ENCODE data around the gene APOBEC2. TPM values are rescaled to one million over a fixed set of nuclear protein-coding genes. Genes with fewer than 3 reads are reported as not detected.
A peak's percentile ranks its signal among the peaks of the same experiment; 100 is the strongest.

The APOBEC2 gene
- total and polyA plus RNA-seq, 2 of the 13 experiments (the other 11 are each of a cell fraction or from before 2014, with no cell fraction given), result 0.09 TPM; not detected in 1

DNA sequence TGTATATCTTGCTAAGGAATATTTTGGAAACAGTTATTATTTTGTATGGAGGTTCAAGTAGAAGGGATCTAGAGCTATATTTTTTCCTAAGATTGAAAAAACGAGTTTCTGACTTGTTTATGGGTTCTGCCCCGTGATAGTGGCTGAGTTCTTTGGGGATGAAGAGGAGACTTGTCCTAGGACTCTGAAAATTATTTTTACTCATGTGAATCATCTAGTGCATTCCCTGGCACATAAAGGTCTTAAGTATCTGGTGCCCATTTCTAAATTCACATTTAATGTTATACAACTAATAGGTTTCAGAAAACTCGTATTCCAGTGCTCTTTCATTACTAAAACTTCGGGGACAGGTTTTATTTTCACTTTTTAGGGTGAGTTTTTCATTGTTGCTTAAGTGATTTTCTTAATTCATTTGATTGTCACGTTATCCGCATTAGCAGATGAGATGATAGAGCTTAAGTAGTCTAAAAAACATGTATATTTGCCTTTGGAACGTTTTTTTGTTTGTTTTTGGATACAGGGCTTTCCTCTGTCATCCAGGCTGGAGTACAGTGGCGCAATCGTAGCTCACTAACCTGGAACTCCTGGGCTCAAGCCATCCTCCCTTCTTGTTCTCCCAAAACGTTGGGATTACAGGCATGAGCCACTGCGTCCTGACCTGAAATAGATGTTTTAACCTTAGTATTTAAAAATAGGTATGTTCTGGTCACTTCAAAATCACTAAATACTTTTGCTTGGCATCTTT lies 21.9 kb downstream of the APOBEC2 start:
- Histone ChIP-seq H3K79me2 (ENCODE audit: insufficient read depth, low read length) (peaks cover 69% of the 10 kb centered on the region), H4K20me1 (ENCODE audit: insufficient read depth, low read length) (peaks cover 17% of the 10 kb centered on the region), H3K36me3 (replicated peaks in 1 of 2; ENCODE audit: control insufficient read depth in 1 of 2, insufficient read depth in 2 of 2, low read length in 2 of 2) (peaks cover 6 to 12% of the 10 kb centered on the region in 2 experiments), H3K9me3 (ENCODE audit: low read length) (no peaks in the 10 kb centered on the region), H3K27ac (ENCODE audit: extremely low read length, insufficient read depth, low read length) (peak overlapping the region; percentile 97), H3K4me1 (ENCODE audit: insufficient read depth, low read length) (peaks cover 43% of the 10 kb centered on the region), H3K4me2 (ENCODE audit: low read depth, low read length) (peak overlapping the region; percentile 93), H2AFZ (ENCODE audit: low read length) (no peak overlapping the region), H3K27me3 (ENCODE audit: control insufficient read depth in 1 of 2, insufficient read depth in 2 of 2, low read length in 2 of 2) (no peaks in the 10 kb centered on the region; a peak in 2 of 5 replicates), H3K4me3 (replicated peaks in 1 of 3; ENCODE audit: insufficient read depth in 1 of 3, low read depth in 2 of 3, low read length in 3 of 3) (peak overlapping the region; percentile 97 to 100 (median 98); a peak in 5 of 6 replicates), H3K9ac (ENCODE audit: insufficient read depth, low read depth, low read length) (peak overlapping the region; percentile 99)
- BruUV-seq (replicated peaks), result no TSS peak
- peak; percentile 60 for DNase-seq (ENCODE audit: low spot score)
- in situ Hi-C loops (cut with HindIII; ENCODE audit: extremely low pct_ligation_motif_present, low pct_unique_long_range_greater_than_20kb) (loop anchor here (5.0 kb wide), 1 partner anchor 78 kb away; no protein-coding TSS in a partner anchor), intact Hi-C loops (cut with micrococcal nuclease; ENCODE audit: unreplicated experiment) (no loop called here)
- CTCF ChIA-PET (ENCODE audit: low intra/inter-chr PET ratio, low total read pairs), result no interaction called here
- POLR2A ChIA-PET, result interaction anchor here (1.2 to 1.7 kb wide), 3 partner anchors 11 to 163 kb away, joined by 3 to 7 read pairs (median 7); no protein-coding TSS in a partner anchor
- no peak for FAIRE-seq
- no peak for ATAC-seq
- WGBS (ENCODE audit: low lambda C conversion rate), result 8% methylated on average over 11 of the region's 11 CpGs
- TF ChIP-seq HNF4A (CRISPR knock-in tag; IDR thresholded peaks at IDR 0.05) (0 out of 2 replicates have a peak, but pooled peaks have one; percentile 8), TBP (CRISPR knock-in tag; IDR thresholded peaks at IDR 0.05) (no peak), KAT7 (CRISPR knock-in tag; IDR thresholded peaks at IDR 0.05; ENCODE audit: borderline replicate concordance) (0 out of 2 replicates have a peak, but pooled peaks have one; percentile 30), ELF4 (CRISPR knock-in tag; IDR thresholded peaks at IDR 0.05; ENCODE audit: borderline replicate concordance) (peak; percentile 41; the same call in 1 of the 2 replicates), FOXA1 (IDR thresholded peaks at IDR 0.05) (no peak), FOXA1 (CRISPR knock-in tag; IDR thresholded peaks at IDR 0.05) (peak; percentile 33; the same call in 1 of the 2 replicates), SIX1 (CRISPR knock-in tag; IDR thresholded peaks at IDR 0.05; ENCODE audit: borderline replicate concordance) (no peak), CENPT (CRISPR knock-in tag; IDR thresholded peaks at IDR 0.05; ENCODE audit: low read depth) (no peak), SRSF9 (IDR thresholded peaks at IDR 0.05; ENCODE audit: borderline replicate concordance, insufficient read depth, low read depth, low read length, poor library complexity, severe bottlenecking) (no peak), ZNF180 (CRISPR knock-in tag; IDR thresholded peaks at IDR 0.05; ENCODE audit: borderline replicate concordance, low read depth) (no peak), PITX1 (CRISPR knock-in tag; IDR thresholded peaks at IDR 0.05) (peak; percentile 55; the same call in 1 of the 2 replicates), RCOR2 (CRISPR knock-in tag; IDR thresholded peaks at IDR 0.05) (no peak)
- TF ChIP-seq, protein P1, sequence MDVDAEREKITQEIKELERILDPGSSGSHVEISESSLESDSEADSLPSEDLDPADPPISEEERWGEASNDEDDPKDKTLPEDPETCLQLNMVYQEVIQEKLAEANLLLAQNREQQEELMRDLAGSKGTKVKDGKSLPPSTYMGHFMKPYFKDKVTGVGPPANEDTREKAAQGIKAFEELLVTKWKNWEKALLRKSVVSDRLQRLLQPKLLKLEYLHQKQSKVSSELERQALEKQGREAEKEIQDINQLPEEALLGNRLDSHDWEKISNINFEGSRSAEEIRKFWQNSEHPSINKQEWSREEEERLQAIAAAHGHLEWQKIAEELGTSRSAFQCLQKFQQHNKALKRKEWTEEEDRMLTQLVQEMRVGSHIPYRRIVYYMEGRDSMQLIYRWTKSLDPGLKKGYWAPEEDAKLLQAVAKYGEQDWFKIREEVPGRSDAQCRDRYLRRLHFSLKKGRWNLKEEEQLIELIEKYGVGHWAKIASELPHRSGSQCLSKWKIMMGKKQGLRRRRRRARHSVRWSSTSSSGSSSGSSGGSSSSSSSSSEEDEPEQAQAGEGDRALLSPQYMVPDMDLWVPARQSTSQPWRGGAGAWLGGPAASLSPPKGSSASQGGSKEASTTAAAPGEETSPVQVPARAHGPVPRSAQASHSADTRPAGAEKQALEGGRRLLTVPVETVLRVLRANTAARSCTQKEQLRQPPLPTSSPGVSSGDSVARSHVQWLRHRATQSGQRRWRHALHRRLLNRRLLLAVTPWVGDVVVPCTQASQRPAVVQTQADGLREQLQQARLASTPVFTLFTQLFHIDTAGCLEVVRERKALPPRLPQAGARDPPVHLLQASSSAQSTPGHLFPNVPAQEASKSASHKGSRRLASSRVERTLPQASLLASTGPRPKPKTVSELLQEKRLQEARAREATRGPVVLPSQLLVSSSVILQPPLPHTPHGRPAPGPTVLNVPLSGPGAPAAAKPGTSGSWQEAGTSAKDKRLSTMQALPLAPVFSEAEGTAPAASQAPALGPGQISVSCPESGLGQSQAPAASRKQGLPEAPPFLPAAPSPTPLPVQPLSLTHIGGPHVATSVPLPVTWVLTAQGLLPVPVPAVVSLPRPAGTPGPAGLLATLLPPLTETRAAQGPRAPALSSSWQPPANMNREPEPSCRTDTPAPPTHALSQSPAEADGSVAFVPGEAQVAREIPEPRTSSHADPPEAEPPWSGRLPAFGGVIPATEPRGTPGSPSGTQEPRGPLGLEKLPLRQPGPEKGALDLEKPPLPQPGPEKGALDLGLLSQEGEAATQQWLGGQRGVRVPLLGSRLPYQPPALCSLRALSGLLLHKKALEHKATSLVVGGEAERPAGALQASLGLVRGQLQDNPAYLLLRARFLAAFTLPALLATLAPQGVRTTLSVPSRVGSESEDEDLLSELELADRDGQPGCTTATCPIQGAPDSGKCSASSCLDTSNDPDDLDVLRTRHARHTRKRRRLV (CRISPR knock-in tag; IDR thresholded peaks at IDR 0.05), result no peak
- TF ChIP-seq, protein P2, sequence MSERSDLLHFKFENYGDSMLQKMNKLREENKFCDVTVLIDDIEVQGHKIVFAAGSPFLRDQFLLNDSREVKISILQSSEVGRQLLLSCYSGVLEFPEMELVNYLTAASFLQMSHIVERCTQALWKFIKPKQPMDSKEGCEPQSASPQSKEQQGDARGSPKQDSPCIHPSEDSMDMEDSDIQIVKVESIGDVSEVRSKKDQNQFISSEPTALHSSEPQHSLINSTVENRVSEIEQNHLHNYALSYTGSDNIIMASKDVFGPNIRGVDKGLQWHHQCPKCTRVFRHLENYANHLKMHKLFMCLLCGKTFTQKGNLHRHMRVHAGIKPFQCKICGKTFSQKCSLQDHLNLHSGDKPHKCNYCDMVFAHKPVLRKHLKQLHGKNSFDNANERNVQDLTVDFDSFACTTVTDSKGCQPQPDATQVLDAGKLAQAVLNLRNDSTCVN (CRISPR knock-in tag; IDR thresholded peaks at IDR 0.05; ENCODE audit: borderline replicate concordance), result peak; percentile 96
- TF ChIP-seq, protein P3, sequence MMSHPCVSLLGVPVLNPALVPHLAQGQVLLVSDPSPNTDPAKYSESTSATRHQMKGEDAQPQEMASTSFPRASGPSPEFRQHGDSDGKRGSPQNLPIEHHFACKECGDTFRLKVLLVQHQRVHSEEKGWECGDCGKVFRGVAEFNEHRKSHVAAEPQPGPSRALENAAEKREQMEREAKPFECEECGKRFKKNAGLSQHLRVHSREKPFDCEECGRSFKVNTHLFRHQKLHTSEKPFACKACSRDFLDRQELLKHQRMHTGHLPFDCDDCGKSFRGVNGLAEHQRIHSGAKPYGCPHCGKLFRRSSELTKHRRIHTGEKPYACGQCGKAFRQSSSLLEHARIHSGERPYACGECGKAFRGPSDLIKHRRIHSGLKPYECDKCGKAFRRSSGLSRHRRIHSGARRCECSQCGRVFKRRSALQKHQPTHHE (CRISPR knock-in tag; IDR thresholded peaks at IDR 0.05; ENCODE audit: borderline replicate concordance), result no peak
- TF ChIP-seq, protein P4, sequence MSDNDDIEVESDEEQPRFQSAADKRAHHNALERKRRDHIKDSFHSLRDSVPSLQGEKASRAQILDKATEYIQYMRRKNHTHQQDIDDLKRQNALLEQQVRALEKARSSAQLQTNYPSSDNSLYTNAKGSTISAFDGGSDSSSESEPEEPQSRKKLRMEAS (IDR thresholded peaks at IDR 0.05), result no peak
